Fibroblast of mammary gland (primary cell): ENCODE measurements around the gene TSNAXIP1.
A peak's percentile ranks its signal among the peaks of the same experiment; 100 is the strongest.

ENCODE experiments used
- DNase-seq: peaks from one replicate; pipeline ENCODE4 v3.0.0-alpha.2; 2010; ENCODE audit warnings: low read depth
- H3K4me3 ChIP-seq: 2 replicates; pipeline ENCODE4 v1.5.1; 2011; ENCODE audit warnings: low read depth, mild to moderate bottlenecking, low read length, moderate library complexity; ENCODE audit not compliant: control insufficient read depth
- TF ChIP-seq, protein P1 (sequence below): conservative IDR thresholded peaks from 2 replicates; pipeline ENCODE4 v1.5.1; 2011; ENCODE audit warnings: low read depth, low read length, inconsistent platforms; ENCODE audit not compliant: control insufficient read depth, insufficient read depth

TSNAXIP1 gene

GRCh38 chr16:67773099-67773498, 33.6 kb upstream of the TSNAXIP1 start:
- TF ChIP-seq, protein P1, sequence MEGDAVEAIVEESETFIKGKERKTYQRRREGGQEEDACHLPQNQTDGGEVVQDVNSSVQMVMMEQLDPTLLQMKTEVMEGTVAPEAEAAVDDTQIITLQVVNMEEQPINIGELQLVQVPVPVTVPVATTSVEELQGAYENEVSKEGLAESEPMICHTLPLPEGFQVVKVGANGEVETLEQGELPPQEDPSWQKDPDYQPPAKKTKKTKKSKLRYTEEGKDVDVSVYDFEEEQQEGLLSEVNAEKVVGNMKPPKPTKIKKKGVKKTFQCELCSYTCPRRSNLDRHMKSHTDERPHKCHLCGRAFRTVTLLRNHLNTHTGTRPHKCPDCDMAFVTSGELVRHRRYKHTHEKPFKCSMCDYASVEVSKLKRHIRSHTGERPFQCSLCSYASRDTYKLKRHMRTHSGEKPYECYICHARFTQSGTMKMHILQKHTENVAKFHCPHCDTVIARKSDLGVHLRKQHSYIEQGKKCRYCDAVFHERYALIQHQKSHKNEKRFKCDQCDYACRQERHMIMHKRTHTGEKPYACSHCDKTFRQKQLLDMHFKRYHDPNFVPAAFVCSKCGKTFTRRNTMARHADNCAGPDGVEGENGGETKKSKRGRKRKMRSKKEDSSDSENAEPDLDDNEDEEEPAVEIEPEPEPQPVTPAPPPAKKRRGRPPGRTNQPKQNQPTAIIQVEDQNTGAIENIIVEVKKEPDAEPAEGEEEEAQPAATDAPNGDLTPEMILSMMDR = no peak
- peak; percentile 33 for DNase-seq

DNA sequence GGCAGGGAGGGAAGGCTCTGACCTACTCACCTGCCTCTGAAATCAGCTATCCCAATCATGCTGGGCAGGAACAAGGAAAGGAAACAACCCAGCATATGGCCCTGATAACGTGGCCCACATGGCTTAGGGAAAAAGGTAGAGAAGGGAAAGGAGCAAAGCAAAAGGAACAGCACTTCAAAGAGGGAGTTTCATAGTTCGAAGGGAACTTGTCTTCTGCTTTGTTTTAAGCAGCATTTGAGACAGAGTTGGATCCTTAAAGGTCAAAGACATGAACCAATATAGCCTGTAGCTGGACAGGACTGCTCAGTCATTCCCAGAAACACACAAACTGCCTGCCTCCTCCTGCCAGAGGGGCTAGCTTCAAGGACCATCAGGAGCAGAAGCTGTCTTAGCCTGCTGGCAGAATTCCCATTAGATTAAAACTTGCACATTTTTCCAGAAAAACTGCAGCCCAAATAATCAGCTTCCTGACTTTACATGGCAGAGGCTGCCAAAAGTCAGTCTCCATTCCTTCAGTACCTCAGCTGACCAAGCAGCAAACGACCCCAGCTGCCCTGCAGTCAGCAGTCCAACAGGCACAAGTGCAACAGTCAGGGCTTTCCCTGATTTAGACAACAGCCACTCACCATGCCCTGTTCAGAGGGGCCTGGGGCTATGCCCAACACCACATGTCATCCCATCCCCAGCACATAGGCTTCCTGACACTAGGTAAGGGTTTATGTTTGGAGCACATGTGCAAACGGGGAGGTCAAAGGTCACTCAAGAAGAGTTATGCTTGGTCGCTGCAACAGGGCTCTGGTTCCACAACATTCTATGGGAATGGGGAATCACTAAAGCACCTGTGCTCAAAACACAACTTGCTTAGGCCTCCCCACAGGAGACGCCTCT, 32.9 kb upstream of the TSNAXIP1 start:
- DNase-seq = no peak
- no peak overlapping the region for H3K4me3 ChIP-seq
- TF ChIP-seq, protein P1 = no peak

More at GRCh38 chr16:67773099-67773498, 33.6 kb upstream of the TSNAXIP1 start:
- no peak overlapping the region for H3K4me3 ChIP-seq

GRCh38 chr16:67774457-67774853, 32.2 kb upstream of the TSNAXIP1 start:
- DNase-seq = no peak
- H3K4me3 ChIP-seq = no peak overlapping the region
- TF ChIP-seq, protein P1 = no peak

DNA sequence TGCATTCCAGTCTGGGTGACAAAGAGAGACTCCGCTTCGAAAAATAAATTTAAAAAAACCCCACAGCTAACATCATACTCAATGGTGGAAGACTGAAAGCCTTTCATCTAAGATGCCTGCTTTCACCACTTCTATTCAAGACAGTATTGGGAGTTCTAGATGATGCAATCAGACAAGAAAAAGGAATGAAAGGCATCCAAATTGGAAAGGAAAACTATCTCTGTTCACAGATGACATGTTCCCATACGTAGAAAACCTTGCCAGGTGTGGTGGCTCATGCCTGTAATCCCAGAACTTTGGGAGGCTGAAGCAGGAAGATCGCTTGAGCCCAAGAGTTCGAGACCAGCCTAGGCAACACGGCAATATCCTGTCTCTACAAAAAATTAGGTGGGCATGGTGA, 31.4 kb upstream of the TSNAXIP1 start:
- no peak overlapping the region for H3K4me3 ChIP-seq
- no peak for DNase-seq
- TF ChIP-seq, protein P1 = no peak

- TF ChIP-seq, protein P1 = no peak
- no peak for DNase-seq
- no peak overlapping the region for H3K4me3 ChIP-seq
Observed at GRCh38 chr16:67779256-67780014, 27.3 kb upstream of the TSNAXIP1 start.

DNA sequence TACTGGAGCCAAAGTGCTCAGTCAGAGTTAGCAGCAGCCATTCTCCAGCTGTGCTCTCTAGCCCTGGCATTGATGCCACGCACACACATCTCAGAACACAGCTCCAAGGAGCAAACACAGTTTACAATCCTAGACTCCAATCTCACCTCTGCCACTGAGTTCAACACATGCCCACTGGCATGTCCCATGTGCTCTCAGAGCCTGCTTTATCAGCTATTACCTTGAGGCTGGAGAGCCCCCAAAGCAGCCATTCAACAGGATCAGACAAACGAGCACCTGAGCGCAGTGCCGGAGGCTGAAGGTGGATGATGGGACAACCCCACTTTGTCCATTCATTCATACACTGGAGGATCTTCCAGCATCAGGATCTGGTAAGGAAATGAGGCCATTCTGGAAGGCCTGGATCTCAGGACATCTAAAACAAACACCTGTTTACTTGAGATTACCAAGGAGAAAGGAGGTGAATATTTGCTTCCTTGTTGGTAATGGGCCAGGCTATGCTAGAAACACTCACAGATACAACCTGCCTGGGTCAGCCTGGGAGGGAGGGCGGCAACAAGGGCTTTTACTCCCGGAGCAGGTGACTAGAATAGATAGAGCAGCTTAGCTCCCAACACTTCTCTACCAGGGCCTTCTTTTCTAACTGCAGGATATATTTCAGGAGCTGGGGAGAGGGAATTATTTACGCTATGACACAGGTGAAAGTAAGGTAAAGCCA, 25.7 kb upstream of the TSNAXIP1 start:
- TF ChIP-seq, protein P1 = no peak
- DNase-seq = no peak
- no peak overlapping the region for H3K4me3 ChIP-seq
